Testis (tissue), 3 donors: ENCODE measurements around the gene CHM. TPM values are rescaled to one million over a fixed set of nuclear protein-coding genes. Genes with fewer than 3 reads are reported as not detected.

Experiments
- DNase-seq: peaks from one replicate; pipeline ENCODE4 v3.0.0-alpha.2; 2019
- H3K27ac ChIP-seq, 2 donors: fragments of 200-600 bp; sonication (generic); one replicate each; pipeline ENCODE4 v1.5.1; 2019
- H3K27me3 ChIP-seq: fragments of 200-600 bp; sonication (generic); one replicate; pipeline ENCODE4 v1.5.1; 2019
- H3K36me3 ChIP-seq: fragments of 200-600 bp; sonication (generic); one replicate; pipeline ENCODE4 v1.5.1; 2017; ENCODE audit warnings: low read depth; ENCODE audit errors: missing control alignments
- H3K4me1 ChIP-seq: fragments of 200-600 bp; sonication (generic); one replicate; pipeline ENCODE4 v1.5.1; 2019
- H3K4me3 ChIP-seq, 2 donors: fragments of 200-600 bp; sonication (generic); one replicate each; pipeline ENCODE4 v1.5.1; 2017 to 2019
- H3K9me3 ChIP-seq: fragments of 200-600 bp; sonication (generic); one replicate; pipeline ENCODE4 v1.5.1; 2017
- CTCF ChIP-seq, 3 experiments: fragments of 450-650 bp in 2 of 3; fragments of 200-600 bp in 1 of 3; sonication (generic) in 1 of 3; IDR thresholded peaks; one replicate each; pipeline ENCODE4 v1.5.1; 2016 to 2019; ENCODE audit warnings: antibody characterized with exemption in 3 of 3, mild to moderate bottlenecking in 2 of 3, moderate library complexity in 1 of 3
- POLR2A ChIP-seq: fragments of 450-650 bp; IDR thresholded peaks from one replicate; pipeline ENCODE4 v1.6.1; 2017; ENCODE audit warnings: antibody characterized with exemption, mild to moderate bottlenecking, moderate library complexity
- WGBS, 2 donors: methylation state at CpG; one replicate each; pipeline ENCODE4 v1.1.5; 2018; 5-methylcytosine and 5-hydroxymethylcytosine counted together
- intact Hi-C: fragments of 100-400 bp; cut with DNase I; formaldehyde crosslinking; loops from one replicate; pipeline ENCODE4 v1.15.1; 2023; ENCODE audit warnings: low total_unique reads
- microRNA counts, 2 donors: library from miRNA; unstranded; fragments of <30 nt; microRNA quantifications; one replicate each; lab custom pipeline; 2016
- microRNA-seq, 2 donors: library from miRNA; unstranded; fragments of <30 nt; microRNA quantifications; one replicate each; pipeline ENCODE4, GENCODE V29; 2016; ENCODE audit warnings: borderline number of aligned reads in 2 of 2, borderline replicate concordance in 1 of 2
- polyA plus RNA-seq: library from polyadenylated mRNA; stranded (reverse); fragments of 350-450 nt; fragmentation: Illumina TruSeq; extraction: RNeasy Lipid Tissue Mini Kit (QIAGEN cat#74804); gene quantifications from one replicate; pipeline ENCODE4 v1.2.3, GENCODE V29; 2014; ENCODE audit warnings: low read depth, low replicate concordance; ENCODE audit not compliant: insufficient read depth
- small RNA-seq, 2 donors: library from RNA; depleted of rRNA; stranded (forward); fragments of <200 nt; gene quantifications; one replicate each; pipeline ENCODE3, GENCODE V24; 2016
- total RNA-seq, 2 donors: library from RNA; depleted of rRNA; stranded (reverse); fragments of >200 nt; gene quantifications; one replicate each; pipeline ENCODE4 v1.2.3, GENCODE V29; 2016

CHM gene
- total and polyA plus RNA-seq, 3 donors from 2014 or later, result 7.0 to 21.9 (median 19.0) TPM

GRCh38 chrX:85828771-85829170 is 218.6 kb downstream of the CHM start:
- Histone ChIP-seq H3K27ac (no peak overlapping the region), H3K9me3 (no peaks in the 10 kb centered on the region), H3K27me3 (no peaks in the 10 kb centered on the region), H3K4me1 (no peaks in the 10 kb centered on the region), H3K36me3 (no peaks in the 10 kb centered on the region), H3K4me3 (no peak overlapping the region)
- intact Hi-C loops, result no loop called here
- TF ChIP-seq CTCF (IDR thresholded peaks at IDR 0.05) (no peak), POLR2A (no peak)
- no peak for DNase-seq
- WGBS, 2 donors, result 53 to 56% methylated on average over 5 of the region's 5 CpGs

- H3K9me3 ChIP-seq, result no peaks in the 10 kb centered on the region
- no peak for DNase-seq
- intact Hi-C loops, result no loop called here
- no peak overlapping the region for H3K27ac ChIP-seq
- H3K36me3 ChIP-seq, result no peaks in the 10 kb centered on the region
- H3K4me3 ChIP-seq, result no peak overlapping the region
- no peaks in the 10 kb centered on the region for H3K4me1 ChIP-seq
- WGBS, 2 donors, result 65 to 66% methylated on average over 4 to 6 of the region's 6 CpGs
- TF ChIP-seq POLR2A (no peak), CTCF (IDR thresholded peaks at IDR 0.05) (no peak)
- H3K27me3 ChIP-seq, result no peaks in the 10 kb centered on the region
Observed at GRCh38 chrX:85815203-85815751, 232.1 kb downstream of the CHM start.

MicroRNAs encoded within 50 kb of the gene (microRNA counts, 767-probe panel; counts per million panel counts)
- microRNA hsa-miR-1321 (lab: Ali Mortazavi, UCI) (0 to 152 counts per million in 2 donors), microRNA hsa-miR-361-3p (lab: Ali Mortazavi, UCI) (5,710 to 6,386 counts per million in 2 donors), microRNA hsa-miR-361-5p (lab: Ali Mortazavi, UCI) (8,375 to 9,305 counts per million in 2 donors)

Small RNA genes within 50 kb of the gene (microRNA-seq; reads per million reads assigned to microRNA genes)
- 0 reads per million in 2 donors for gene MIR1321
- gene MIR361, result 5,620 to 6,553 reads per million in 2 donors

Small RNA genes within 50 kb of the gene (small RNA-seq; reads per million reads assigned to genes)
- gene AL022401.1 (0 reads per million in 2 donors), gene MIR361 (17.9 to 19.3 reads per million in 2 donors), gene NDUFA5P7 (0 to 0.09 reads per million in 2 donors), gene RF00019 (0 reads per million in 2 donors)

Other genes starting within 250 kb of the CHM start
- under 1 TPM; 0.55 to 0.62 TPM for gene DACH2, start 100.9 kb upstream of the CHM start, total RNA-seq
- gene DACH2, start 100.9 kb upstream of the CHM start, polyA plus RNA-seq, result 0.22 TPM